K562 (cell line): ENCODE data around the gene TMEM100. TPM values are rescaled to one million over a fixed set of nuclear protein-coding genes. Genes with fewer than 3 reads are reported as not detected.

ENCODE experiments used
- CBX5 ChIP-seq: IDR thresholded peaks from 2 replicates; pipeline ENCODE4 v1.6.1; 2014; ENCODE audit warnings: low read depth, borderline replicate concordance
- CBX8 ChIP-seq: fragments of 200-600 bp; sonication (generic); IDR thresholded peaks from 2 replicates; pipeline ENCODE4 v1.6.1; 2012; ENCODE audit warnings: borderline replicate concordance, mixed run types, low read depth, mild to moderate bottlenecking, moderate library complexity, mixed read lengths, low read length, control low read depth, inconsistent platforms; ENCODE audit not compliant: poor library complexity, severe bottlenecking; ENCODE audit errors: extremely low read depth
- CXXC5 ChIP-seq: fragments of 250-450 bp; sonication (Bioruptor Pico); IDR thresholded peaks from 2 replicates; pipeline ENCODE4 v1.8.0; 2022; ENCODE audit warnings: inconsistent platforms, mild to moderate bottlenecking, moderate library complexity
- HMG20B ChIP-seq: fragments of 250-450 bp; sonication (Bioruptor Pico); IDR thresholded peaks from 2 replicates; pipeline ENCODE4 v1.5.0; 2021; ENCODE audit warnings: mild to moderate bottlenecking
- KLF6 ChIP-seq: fragments of 250-450 bp; sonication (Bioruptor Pico); IDR thresholded peaks from 2 replicates; pipeline ENCODE4 v1.4.0; 2020; ENCODE audit warnings: mild to moderate bottlenecking, moderate library complexity, borderline replicate concordance
- NR2F6 ChIP-seq: fragments of 450-650 bp; formaldehyde crosslinking; IDR thresholded peaks from 2 replicates; pipeline ENCODE4 v1.4.0; 2020; ENCODE audit warnings: mild to moderate bottlenecking
- PTRF ChIP-seq: fragments of 450-650 bp; IDR thresholded peaks from 2 replicates; pipeline ENCODE4 v1.6.1; 2016; ENCODE audit warnings: mild to moderate bottlenecking, missing genetic modification characterization, missing compliant biosample characterization
- SIRT6 ChIP-seq: IDR thresholded peaks from one replicate; pipeline ENCODE4 v1.6.1; 2012; ENCODE audit warnings: low read depth, mild to moderate bottlenecking, control low read depth, inconsistent platforms, low read length, moderate library complexity
- SOX6 ChIP-seq: fragments of 450-650 bp; IDR thresholded peaks from 2 replicates; pipeline ENCODE4 v1.6.1; 2014; ENCODE audit warnings: mild to moderate bottlenecking
- SREBF1 ChIP-seq: fragments of 150-350 bp; IDR thresholded peaks from 2 replicates; pipeline ENCODE4 v1.6.1; 2014; ENCODE audit warnings: antibody characterized with exemption, low read depth, low read length, borderline replicate concordance
- TCF7 ChIP-seq: sonication (generic); IDR thresholded peaks from 2 replicates; pipeline ENCODE4 v1.6.1; 2016; ENCODE audit warnings: antibody characterized with exemption, borderline replicate concordance
- UBTF ChIP-seq, 2 experiments: IDR thresholded peaks; 2 replicates each; pipeline ENCODE4 v1.6.1; 2012; ENCODE audit warnings: improper control_type of control experiment in 2 of 2, low read depth in 2 of 2, low read length in 2 of 2, borderline replicate concordance in 1 of 2
- YBX1 ChIP-seq: fragments of 450-650 bp; IDR thresholded peaks from 2 replicates; pipeline ENCODE4 v1.7.1; 2016; ENCODE audit warnings: mild to moderate bottlenecking
- YY1 ChIP-seq, 3 experiments: IDR thresholded peaks; 2 replicates each; pipeline ENCODE4 v1.6.1; 2011; ENCODE audit warnings: low read length in 2 of 3, mild to moderate bottlenecking in 2 of 3, moderate library complexity in 2 of 3, borderline replicate concordance in 1 of 3, control low read depth in 1 of 3, low read depth in 1 of 3; ENCODE audit not compliant: insufficient read depth in 3 of 3, insufficient replicate concordance in 2 of 3, control insufficient read depth in 1 of 3, insufficient read length in 1 of 3; ENCODE audit errors: extremely low read depth in 1 of 3
- ZEB2 ChIP-seq: fragments of 450-650 bp; IDR thresholded peaks from 2 replicates; pipeline ENCODE4 v1.6.1; 2016
- ZNF174 ChIP-seq: fragments of 250-450 bp; sonication (Bioruptor Pico); IDR thresholded peaks from 2 replicates; pipeline ENCODE4 v1.4.0; 2020; ENCODE audit warnings: mild to moderate bottlenecking
- ZNF197 ChIP-seq: fragments of 200-800 bp; sonication (Bioruptor generic); IDR thresholded peaks from 2 replicates; pipeline ENCODE4 v1.6.1; 2016; ENCODE audit warnings: low read depth, missing genetic modification characterization, missing compliant biosample characterization
- ZNF655 ChIP-seq: fragments of 250-450 bp; sonication (Bioruptor Pico); IDR thresholded peaks from 2 replicates; pipeline ENCODE4 v1.5.0; 2021
- ZNF740 ChIP-seq, 3 experiments: fragments of 200-800 bp in 1 of 3; sonication (Bioruptor generic) in 1 of 3; sonication (generic) in 1 of 3; formaldehyde crosslinking in 1 of 3; IDR thresholded peaks; 2 replicates each; pipeline versions ENCODE4 v1.6.1 to v1.8.0; 2016 to 2022; ENCODE audit warnings: mild to moderate bottlenecking in 2 of 3, missing compliant biosample characterization in 2 of 3, missing genetic modification characterization in 2 of 3, missing genetic modification reagents in 1 of 3
- polyA plus RNA-seq, 8 experiments: library from polyadenylated mRNA; depleted of rRNA in 4 of 8; stranded (reverse) in 5 of 8; unstranded in 3 of 8; fragments of >200 nt; fragmentation: Nextera tagmentation in 2 of 8; fragmentation: Illumina TruSeq in 1 of 8; extraction: Ambion mirVana in 2 of 8; extraction: Trizol in 1 of 8; gene quantifications; 2 replicates each; pipeline versions ENCODE4 v1.2.1 to v1.2.3, GENCODE V29; 2011 to 2014; ENCODE audit warnings: inconsistent platforms in 1 of 8, missing spikeins in 1 of 8
- total RNA-seq, 7 experiments: library from RNA; depleted of rRNA in 6 of 7; stranded (reverse); fragments of >200 nt in 6 of 7; fragmentation: Illumina TruSeq in 2 of 7; extraction: Trizol in 2 of 7; gene quantifications; 2 replicates each; pipeline versions ENCODE4 v1.2.1 to v1.2.3, GENCODE V29; 2011 to 2021; ENCODE audit warnings: low replicate concordance in 1 of 7

The TMEM100 gene
- total and polyA plus RNA-seq, 9 of the 15 experiments (the other 6 are each of a cell fraction or from before 2014, with no cell fraction given), result 0.12 to 0.50 (median 0.19) TPM

- TF ChIP-seq ZNF655, result no peak
- no peak for TF ChIP-seq SREBF1
- no peak for TF ChIP-seq NR2F6 (CRISPR knock-in tag)
- no peak for TF ChIP-seq ZNF197 (CRISPR knock-in tag)
- TF ChIP-seq ZNF740 (CRISPR knock-in tag; IDR thresholded peaks at IDR 0.05), result no peak
- peak in 1 of 2 experiments; percentile 32; a peak in 1 of 4 replicates for TF ChIP-seq ZNF740 (tag; IDR thresholded peaks at IDR 0.05)
- TF ChIP-seq ZEB2, result peak; percentile 28; the same call in 1 of the 2 replicates
- TF ChIP-seq HMG20B (CRISPR knock-in tag), result no peak
- no peak for TF ChIP-seq SOX6
- TF ChIP-seq KLF6 (CRISPR knock-in tag), result no peak
- no peak for TF ChIP-seq ZNF174 (CRISPR knock-in tag)
- no peak for TF ChIP-seq CBX5
- no peak for TF ChIP-seq UBTF (IDR thresholded peaks at IDR 0.05; ENCODE audit: borderline replicate concordance in 1 of 2, low read depth in 2 of 2, low read length in 2 of 2)
- no peak for TF ChIP-seq YY1 (IDR thresholded peaks at IDR 0.05; ENCODE audit: borderline replicate concordance in 1 of 3, control insufficient read depth in 1 of 3, extremely low read depth in 1 of 3, insufficient read depth in 3 of 3, insufficient read length in 1 of 3, insufficient replicate concordance in 2 of 3, low read depth in 1 of 3, low read length in 2 of 3)
- no peak for TF ChIP-seq PTRF
- no peak for TF ChIP-seq CXXC5 (CRISPR knock-in tag)
- no peak for TF ChIP-seq YBX1
- TF ChIP-seq TCF7, result no peak
- no peak for TF ChIP-seq SIRT6
- no peak for TF ChIP-seq CBX8
Measured at GRCh38 chr17:55734128-55734781, 11.6 kb upstream of the TMEM100 start (continued).
